Stimulated activated CD4-positive, alpha-beta T cell treated with anti-CD3 and anti-CD28 coated beads, Interleukin-1b, Interleukin-23, amount 100 ng/mL, for 4 hours (primary cell): ENCODE results near the gene TEAD1.

Experiments used
- DNase-seq, 2 donors: peaks; one replicate each; pipeline ENCODE4 v3.0.0-alpha.2; 2020; ENCODE audit warnings: low read depth in 2 of 2

TEAD1 gene

GRCh38 chr11:12936200-12936599 is 262.0 kb downstream of the TEAD1 start:
- DNase-seq: no peak

GRCh38 chr11:12938590-12939247 is 264.5 kb downstream of the TEAD1 start:
- DNase-seq: no peak

DNA sequence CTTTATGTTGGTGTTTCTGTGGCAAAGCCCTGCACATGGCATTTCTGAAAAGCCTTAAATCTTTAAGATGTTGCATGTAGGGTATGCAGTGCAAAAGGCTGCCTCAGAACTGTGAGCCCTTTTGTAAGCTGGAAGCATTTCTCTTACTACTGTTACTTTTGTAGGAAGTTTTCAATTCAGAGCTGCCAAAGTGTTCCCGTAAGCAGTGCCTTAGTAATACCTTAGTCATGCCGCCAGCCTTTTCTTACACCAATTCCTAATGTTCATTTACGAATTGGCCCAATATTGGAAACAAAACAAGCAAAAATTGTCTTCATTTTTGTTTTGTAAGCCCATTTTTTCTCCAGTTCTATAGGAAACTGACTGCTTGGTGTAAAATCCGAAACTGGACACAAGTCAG is 267.4 kb downstream of the TEAD1 start:
- no peak for DNase-seq

GRCh38 chr11:12942157-12942556 is 267.9 kb downstream of the TEAD1 start:
- DNase-seq: no peak

DNA sequence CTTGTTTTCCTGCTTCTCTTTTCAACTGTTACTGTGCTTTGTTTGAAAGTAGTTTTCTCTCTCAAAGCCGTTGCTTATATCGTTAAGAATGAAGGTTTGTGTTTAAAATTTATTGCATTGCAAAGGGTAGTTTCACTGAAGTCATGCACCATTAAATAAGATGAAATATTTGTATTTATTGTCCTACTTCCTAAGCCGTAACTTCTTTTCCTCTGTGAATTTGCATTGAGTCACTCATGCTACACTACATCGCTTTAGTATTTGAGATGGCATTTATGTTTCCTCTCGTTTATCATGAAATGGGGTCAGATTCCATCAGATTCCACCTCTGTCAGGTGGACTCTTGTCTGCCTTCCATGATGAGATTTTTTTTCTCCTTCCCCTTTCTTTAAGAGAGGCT is 269.1 kb downstream of the TEAD1 start:
- no peak for DNase-seq

DNA sequence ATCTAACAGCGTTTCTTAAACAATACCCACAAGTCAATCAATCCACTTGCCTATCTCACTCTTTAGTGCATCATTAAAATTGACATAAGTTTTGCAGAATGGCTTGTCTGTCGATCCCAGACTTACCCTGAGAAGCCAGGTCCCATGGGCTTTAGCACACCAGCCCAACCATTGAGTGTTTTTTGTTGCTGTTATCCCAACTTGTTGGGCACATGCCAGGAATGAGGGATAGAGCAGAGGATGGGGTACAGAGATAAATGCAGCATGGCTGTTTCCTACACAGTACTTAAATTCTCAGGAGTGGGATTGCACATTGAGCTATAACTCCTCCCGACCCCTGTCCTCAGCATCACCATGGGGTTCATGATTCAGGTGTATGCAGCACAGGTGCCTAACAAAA is 270.7 kb downstream of the TEAD1 start:
- DNase-seq: no peak

DNA sequence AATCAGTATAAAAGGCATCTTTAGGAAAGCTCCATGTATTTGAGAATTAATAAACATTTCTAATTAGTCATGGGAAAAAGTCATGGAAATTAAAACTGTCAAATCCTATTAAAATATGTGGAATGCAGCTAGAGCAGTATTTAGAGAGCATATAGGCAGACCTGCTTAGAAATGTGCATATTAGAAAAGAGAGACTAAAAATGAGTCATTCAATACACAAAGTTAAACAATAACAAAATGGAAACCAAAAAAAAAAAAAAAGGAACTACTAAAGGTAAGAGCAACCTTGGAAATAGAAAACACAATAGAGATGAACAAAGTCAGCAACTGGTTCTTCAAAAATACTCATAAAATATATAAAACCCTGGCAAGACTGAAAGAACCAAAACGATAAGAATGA is 275.2 kb downstream of the TEAD1 start:
- no peak for DNase-seq

DNA sequence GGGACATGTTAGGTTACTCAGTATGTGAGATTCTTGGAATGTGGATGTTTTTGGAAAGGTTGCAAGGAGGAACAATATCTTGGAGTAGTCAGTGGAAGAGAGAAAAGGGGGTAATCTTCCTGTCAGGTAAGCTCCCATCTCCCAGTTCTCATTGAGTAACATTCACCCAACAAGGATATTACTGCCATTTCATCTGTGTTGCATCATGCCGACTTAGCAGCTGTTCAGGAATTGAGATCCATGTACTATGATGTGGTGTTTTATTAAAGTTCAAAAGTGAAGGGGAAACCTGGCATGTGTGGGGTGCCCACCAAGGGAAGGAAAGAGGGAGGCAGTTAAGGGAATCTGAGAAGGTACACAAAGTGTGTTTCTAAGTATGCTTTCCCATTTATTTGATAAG is 276.4 kb downstream of the TEAD1 start:
- DNase-seq: no peak

DNA sequence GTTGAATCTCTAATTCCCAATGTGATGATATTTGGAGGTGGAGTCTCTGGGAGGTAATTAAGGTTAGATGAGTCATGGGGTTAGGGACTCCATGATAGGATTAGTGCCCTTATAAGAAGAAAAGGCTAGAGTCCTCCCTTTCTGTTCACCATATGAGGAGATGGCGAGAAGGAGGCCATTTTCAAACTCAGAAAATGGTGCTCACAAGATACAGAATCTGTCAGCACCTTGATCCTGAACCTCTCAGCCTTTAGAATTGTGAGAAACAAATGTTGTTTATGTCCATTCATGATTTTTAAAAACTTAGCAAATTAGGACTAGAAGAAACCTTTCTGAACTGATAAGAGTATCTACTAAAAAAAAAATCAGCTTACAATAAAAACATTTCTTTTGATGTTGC is 277.2 kb downstream of the TEAD1 start:
- no peak for DNase-seq

DNA sequence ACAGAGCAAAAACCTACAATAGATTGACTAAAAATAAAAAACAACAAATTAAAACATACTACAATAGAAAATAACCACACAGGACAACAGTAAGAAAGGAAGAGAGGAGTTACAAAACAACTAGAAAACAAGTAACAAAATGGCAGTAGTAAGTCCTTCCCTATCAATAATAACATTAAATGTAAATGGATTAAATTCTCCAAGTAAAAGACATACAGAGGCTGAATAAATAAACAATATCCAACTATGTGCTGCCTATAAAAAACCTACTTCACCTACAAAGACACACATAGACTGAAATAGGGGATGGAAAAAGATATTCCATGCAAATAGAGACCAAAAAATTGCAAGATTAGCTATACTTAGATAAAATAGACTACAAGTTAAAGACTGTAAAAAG is 277.9 kb downstream of the TEAD1 start:
- DNase-seq: no peak

- DNase-seq: no peak
These were observed 284.8 kb downstream of the TEAD1 start for GRCh38 chr11:12958986-12959385.

DNA sequence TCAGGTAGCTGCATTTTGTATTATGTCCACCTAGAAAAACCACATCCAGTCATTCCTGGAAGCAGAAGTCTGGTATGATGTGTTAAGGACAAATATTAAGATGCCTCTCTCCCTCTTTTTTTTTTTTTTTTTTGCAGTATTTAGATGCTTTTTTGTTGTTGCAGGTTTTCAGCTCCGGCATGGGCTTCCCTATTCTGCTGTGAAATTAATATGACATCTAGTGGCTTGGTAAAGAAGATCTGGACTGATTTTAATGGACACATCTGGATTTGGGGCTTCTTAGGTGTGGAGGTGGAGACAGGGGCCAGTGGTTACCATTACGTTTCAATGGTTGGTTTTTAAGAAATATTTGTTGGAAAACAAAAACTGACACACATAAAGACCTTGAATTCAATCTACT is 287.4 kb downstream of the TEAD1 start:
- no peak for DNase-seq

DNA sequence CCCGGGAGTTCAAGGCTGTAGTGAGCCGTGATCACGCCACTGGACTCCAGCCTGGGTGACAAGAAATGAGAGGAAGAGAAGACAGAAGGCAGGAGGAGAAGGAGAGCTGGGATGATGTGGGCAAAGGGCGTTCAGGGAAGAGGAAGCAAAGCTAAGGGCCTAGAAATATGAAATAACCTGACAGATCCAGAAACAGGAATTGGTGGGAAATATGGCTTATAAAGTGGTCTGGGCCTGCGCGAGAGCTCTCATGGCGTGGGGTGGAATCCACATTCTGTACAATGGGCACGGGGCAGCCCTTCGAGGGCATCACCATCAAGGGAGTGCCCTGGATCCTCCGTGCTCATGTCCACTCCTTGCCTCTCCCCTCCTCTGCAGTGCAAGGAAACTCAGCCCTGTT is 288.1 kb downstream of the TEAD1 start:
- DNase-seq: no peak

DNA sequence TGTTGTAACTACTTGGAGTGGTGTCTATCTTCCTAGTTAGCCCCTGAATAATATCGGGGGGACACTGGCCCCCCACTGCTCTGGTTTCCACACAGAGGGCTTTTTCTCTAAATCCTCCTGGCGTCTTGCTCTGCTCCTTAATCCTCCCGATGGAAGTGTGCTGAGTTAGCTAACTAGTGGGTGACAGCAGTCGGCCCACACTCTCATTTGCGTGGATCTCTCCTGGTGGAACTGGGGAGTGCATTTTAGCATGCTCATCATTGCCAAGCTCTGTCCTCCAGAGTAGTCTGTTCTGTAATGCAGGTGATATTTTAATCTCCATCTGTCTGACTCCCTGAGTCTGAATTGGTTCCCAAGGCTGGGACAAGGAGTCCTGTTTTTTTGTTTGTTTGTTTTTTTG is 288.8 kb downstream of the TEAD1 start:
- no peak for DNase-seq

DNA sequence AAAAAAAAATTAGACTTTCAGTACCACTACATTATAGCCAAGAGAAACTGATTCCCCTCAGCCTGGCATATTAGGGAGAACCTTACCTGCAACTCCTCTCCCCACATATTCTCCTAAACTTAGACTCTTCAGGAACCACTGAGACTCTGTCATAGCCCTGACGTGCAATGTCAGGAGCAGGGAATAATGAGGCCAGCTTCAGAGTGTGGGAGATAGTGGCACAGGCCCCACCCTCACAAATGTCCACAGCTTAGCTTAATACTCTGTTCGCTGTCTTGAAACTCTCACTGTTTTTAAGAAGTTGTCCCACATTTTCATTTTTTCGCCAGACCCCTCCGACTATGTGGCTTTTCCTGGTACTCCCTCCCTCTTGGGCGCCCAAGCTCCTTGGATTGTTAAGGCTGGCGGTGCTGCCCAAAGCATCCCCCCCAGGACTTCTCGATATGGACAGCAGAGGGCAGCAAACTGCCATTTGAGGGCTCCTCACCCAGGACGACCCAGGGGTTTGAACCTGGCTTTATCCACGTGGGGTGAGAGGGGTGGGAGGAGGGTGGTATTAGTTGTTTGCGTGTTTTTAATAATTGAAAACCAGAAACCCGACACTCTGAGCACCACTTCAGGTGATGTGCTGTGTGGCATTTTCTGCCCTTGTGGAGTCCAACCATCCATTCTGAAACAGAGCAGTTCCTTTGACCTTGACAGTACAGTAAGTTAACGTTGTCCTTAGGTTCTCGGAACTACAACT is 289.7 kb downstream of the TEAD1 start:
- peak; percentile 47 to 56 for DNase-seq

DNA sequence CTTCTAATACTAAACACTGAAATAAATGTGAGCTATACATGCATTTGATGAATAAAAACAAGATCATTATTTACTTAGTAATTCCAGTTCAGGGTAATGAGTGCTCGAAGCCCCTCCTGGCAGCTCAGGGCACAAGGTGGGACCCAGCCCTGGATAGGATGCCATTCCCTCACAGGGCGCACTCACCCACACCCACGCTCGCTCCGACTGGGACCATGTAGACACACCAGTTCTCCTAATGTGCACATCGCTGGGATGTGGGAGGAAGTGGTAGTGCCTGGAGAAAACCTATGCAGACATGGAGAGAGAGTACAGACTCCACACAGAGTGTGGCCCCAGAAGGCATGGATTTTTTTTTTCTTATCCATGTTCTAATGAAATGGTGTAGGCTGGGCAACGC is 290.4 kb downstream of the TEAD1 start:
- no peak for DNase-seq

DNA sequence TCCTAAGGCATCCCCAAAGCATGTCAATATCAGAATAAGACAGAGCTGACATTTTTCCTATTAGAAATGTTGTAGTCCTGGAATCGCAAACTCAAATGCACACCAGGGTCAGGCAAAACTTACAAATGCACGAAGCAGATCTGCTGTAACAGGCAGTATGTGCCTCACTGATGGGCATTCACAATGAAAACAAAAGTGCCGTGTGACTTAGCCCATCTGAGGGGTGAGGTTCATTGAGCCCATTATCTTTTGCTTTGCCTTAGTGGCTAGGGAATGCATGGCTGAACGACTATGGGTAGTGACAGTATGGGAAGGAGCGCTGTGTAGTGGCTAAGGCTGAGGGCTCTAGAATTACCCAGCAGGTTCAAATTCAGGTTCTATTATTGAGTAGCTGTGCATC is 291.8 kb downstream of the TEAD1 start:
- DNase-seq: no peak

- no peak for DNase-seq
These were observed 293.9 kb downstream of the TEAD1 start for GRCh38 chr11:12968101-12968500.

DNA sequence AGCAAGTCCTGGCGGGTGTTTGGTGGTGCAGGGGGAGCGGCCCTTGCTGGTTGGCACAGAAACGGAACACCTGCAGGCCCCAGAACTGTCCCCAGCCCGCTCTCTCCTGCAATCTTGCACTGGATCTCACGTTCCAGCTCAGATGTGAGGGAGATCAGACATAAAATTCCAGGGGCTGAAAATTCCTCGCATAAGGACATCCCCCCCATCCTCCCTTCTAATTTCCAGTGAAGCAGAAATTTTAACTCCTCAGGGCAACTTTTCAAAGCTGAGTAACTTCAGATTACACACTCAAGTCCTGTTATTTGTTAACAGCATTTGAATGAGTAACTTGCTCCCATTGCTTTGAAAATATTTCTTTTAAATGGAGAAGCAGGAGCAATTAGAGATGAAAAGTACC is 294.6 kb downstream of the TEAD1 start:
- DNase-seq: no peak

- DNase-seq: no peak
These were observed 297.7 kb downstream of the TEAD1 start for GRCh38 chr11:12971955-12972354.

GRCh38 chr11:12973528-12974181 is 299.4 kb downstream of the TEAD1 start:
- no peak for DNase-seq

GRCh38 chr11:12975195-12975594 is 301.0 kb downstream of the TEAD1 start:
- DNase-seq: no peak
